Neural cell (in vitro differentiated cells): ENCODE measurements around the gene GGTLC3. TPM values are rescaled to one million over a fixed set of nuclear protein-coding genes. Genes with fewer than 3 reads are reported as not detected.
"Not testable (repeated sequence)": the region's sequence is repeated elsewhere in the genome, so short reads cannot be mapped to it uniquely, and the experiment has no call there.

Experiments
- H2AFZ ChIP-seq: fragments of 200-600, 300-800 bp; sonication (generic), shearing (Covaris generic); 2 replicates; pipeline ENCODE4 v1.6.0; 2014; ENCODE audit warnings: low read depth, mild to moderate bottlenecking, antibody characterized with exemption, low read length, moderate library complexity
- H3F3A ChIP-seq: fragments of 200-600 bp; shearing (Covaris generic); 2 replicates; pipeline ENCODE4 v1.6.1; 2016; ENCODE audit warnings: mild to moderate bottlenecking, moderate library complexity, mixed read lengths, antibody characterized with exemption, low read length; ENCODE audit not compliant: insufficient read depth, poor library complexity, severe bottlenecking
- H3K27ac ChIP-seq: fragments of 200-600, 300-800 bp; sonication (generic), shearing (Covaris generic); 2 replicates; pipeline ENCODE4 v1.5.1; 2014; ENCODE audit warnings: mild to moderate bottlenecking, low read length, moderate library complexity
- H3K27me3 ChIP-seq: fragments of 300-800, 200-600 bp; sonication (generic), shearing (Covaris generic); 2 replicates; pipeline ENCODE4 v1.6.0; 2014; ENCODE audit warnings: mild to moderate bottlenecking, low read depth, low read length, moderate library complexity; ENCODE audit not compliant: insufficient read depth
- H3K36me3 ChIP-seq: fragments of 300-800, 200-600 bp; sonication (generic), shearing (Covaris generic); 2 replicates; pipeline ENCODE4 v1.5.1; 2014; ENCODE audit warnings: mild to moderate bottlenecking, antibody characterized with exemption, low read length, moderate library complexity; ENCODE audit not compliant: insufficient read depth
- H3K4me2 ChIP-seq: fragments of 300-800, 200-600 bp; sonication (generic), shearing (Covaris generic); 2 replicates; pipeline ENCODE4 v1.6.0; 2014; ENCODE audit warnings: mild to moderate bottlenecking, low read length
- H3K4me3 ChIP-seq: fragments of 300-800, 200-600 bp; sonication (generic), shearing (Covaris generic); 2 replicates; pipeline ENCODE4 v1.5.1; 2014; ENCODE audit warnings: mild to moderate bottlenecking, low read length, moderate library complexity
- H3K79me2 ChIP-seq: fragments of 200-600 bp; shearing (Covaris generic); replicated peaks from 2 replicates; pipeline ENCODE4 v1.6.0; 2014; ENCODE audit warnings: mild to moderate bottlenecking, low read length, moderate library complexity; ENCODE audit not compliant: insufficient read depth
- H3K9ac ChIP-seq: fragments of 300-800, 200-600 bp; sonication (generic), shearing (Covaris generic); 2 replicates; pipeline ENCODE4 v1.6.1; 2016; ENCODE audit warnings: mild to moderate bottlenecking, low read length, mixed read lengths
- H3K9me2 ChIP-seq: fragments of 200-600 bp; shearing (Covaris generic); 2 replicates; pipeline ENCODE4 v1.6.1; 2016; ENCODE audit warnings: mild to moderate bottlenecking, low read length, mixed read lengths; ENCODE audit not compliant: insufficient read depth
- H3K9me3 ChIP-seq: fragments of 200-600, 300-800 bp; sonication (generic), shearing (Covaris generic); 2 replicates; pipeline ENCODE4 v1.6.1; 2016; ENCODE audit warnings: mild to moderate bottlenecking, mixed run types, low read length, moderate library complexity, mixed read lengths
- H4K20me1 ChIP-seq: fragments of 200-600 bp; shearing (Covaris generic); 2 replicates; pipeline ENCODE4 v1.6.1; 2016; ENCODE audit warnings: mild to moderate bottlenecking, mixed run types; ENCODE audit not compliant: insufficient read depth
- polyA plus RNA-seq: library from polyadenylated mRNA; depleted of rRNA; stranded (reverse); fragments of >200 nt; gene quantifications from 2 replicates; pipeline ENCODE4 v1.2.3, GENCODE V29; 2014

The GGTLC3 gene
- polyA plus RNA-seq, 1 donor from 2014 or later, result not detected

DNA sequence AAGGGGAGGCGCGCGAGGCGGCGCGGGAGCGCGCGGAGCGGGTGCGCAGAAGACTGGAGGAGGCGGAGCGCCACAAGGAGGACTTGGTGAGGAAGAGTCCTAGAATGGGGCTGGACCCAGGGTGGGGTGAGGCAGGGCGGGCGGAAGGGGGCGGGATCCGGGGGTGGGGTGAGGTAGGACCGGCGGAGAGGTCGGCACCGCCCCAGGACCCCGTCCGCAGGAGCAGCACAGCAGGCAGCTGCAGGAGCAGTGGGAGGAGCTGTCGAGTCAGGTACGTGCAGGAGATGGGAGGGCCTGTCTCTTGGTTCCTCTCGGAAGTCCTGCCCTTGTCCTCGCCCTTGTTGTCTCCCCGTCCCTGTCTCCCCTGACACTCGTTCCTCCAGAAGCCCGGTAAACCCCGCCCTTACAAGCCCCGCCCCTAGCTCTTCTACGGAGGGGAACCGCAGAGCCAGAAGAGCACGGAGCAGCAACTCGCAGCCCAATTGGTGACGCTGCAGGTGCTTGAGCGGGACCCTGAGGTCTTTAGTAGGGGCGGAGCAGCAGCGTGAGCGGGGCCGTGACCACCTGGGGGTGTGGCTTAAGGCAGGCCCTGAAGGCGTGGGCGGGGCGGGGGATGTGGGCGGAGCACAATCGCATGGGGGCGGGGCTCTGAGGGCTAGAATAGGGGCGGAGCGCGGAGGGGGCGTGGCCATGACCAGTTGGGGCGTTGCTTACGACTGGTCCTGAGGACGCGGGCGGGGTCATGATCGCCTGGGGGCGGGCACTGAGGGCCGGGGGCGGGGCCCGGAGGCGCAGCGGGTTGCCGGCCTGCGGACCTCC is 10.8 kb upstream of the GGTLC3 start:
- H3K36me3 ChIP-seq, H3F3A ChIP-seq, H3K9ac ChIP-seq, H3K9me3 ChIP-seq, H3K27ac ChIP-seq, H3K27me3 ChIP-seq, H4K20me1 ChIP-seq, H2AFZ ChIP-seq, H3K79me2 ChIP-seq, H3K4me3 ChIP-seq, H3K4me2 ChIP-seq, H3K9me2 ChIP-seq: not testable (repeated sequence)

DNA sequence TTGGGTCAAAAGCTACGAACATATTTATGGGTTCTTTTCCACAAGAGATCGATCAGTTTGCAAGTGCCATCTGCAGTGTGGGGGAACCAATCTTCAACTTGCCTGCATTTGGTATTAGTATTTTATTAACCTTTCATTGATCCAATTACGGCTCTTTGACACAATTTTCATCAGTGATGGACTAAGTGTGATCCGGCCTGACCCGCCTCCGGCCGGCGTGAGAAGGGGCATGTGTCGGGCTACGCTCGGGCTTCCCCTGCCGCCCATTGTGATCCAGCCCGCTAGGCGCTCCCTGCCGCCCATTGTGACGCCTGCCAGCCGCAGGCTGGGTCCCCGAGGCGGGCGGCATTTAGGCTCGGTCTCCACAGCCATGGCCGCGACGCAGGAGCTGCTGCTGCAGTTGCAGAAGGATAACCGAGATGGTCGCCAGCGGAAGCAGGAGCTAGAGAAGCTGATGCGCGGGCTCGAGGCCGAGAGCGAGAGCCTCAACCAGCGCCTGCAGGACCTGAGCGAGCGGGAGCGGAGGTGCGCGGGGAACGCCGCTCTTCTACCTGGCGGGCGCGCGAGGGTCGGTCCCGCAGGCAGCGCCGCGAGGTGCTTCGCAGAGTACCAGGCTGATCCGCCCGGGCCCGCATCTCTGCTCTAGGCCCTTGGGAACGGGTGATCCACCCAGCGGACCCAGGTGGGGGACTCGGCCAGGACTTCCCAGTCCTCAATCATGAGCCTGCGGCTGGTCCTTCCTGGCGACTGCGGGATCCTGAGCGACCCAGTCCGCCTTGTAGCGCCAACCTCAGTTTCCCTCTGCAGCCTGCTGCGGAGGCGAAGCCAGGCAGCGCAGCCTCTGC is 10.0 kb upstream of the GGTLC3 start, which contains the start of gene TMEM191B:
Gene TMEM191B (plus strand): TSS at position 51 of the 845 bp plus-strand sequence. CDS start 179 bp downstream, at position 230.
- not testable (repeated sequence) for H3F3A ChIP-seq, H3K9me2 ChIP-seq, H3K79me2 ChIP-seq, H3K4me2 ChIP-seq, H2AFZ ChIP-seq, H3K9ac ChIP-seq, H4K20me1 ChIP-seq, H3K36me3 ChIP-seq, H3K27ac ChIP-seq, H3K4me3 ChIP-seq, H3K9me3 ChIP-seq, H3K27me3 ChIP-seq

DNA sequence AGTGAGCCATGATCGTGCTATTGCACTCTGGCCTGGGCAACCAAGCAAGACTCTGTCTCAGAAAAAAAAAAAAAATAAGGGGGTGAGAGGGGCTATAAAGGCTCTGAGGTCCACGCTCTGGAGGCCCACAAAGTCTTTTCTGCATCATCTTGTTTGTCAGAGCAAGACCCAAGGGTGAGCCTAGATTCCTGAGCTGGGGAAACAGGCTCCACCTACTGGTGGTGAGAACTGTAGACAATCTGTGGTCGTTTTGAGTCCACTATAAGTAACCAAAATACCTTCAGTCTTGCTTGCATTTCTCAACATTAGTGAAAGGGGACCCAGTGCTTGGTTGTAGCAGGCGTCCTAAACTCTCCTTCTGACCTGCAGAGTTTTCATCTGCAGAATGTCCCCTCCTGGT is 5.4 kb upstream of the GGTLC3 start:
- not testable (repeated sequence) for H3K9me3 ChIP-seq, H3K79me2 ChIP-seq, H4K20me1 ChIP-seq, H2AFZ ChIP-seq, H3K4me3 ChIP-seq, H3K27ac ChIP-seq, H3K9me2 ChIP-seq, H3F3A ChIP-seq, H3K27me3 ChIP-seq, H3K4me2 ChIP-seq, H3K9ac ChIP-seq, H3K36me3 ChIP-seq

DNA sequence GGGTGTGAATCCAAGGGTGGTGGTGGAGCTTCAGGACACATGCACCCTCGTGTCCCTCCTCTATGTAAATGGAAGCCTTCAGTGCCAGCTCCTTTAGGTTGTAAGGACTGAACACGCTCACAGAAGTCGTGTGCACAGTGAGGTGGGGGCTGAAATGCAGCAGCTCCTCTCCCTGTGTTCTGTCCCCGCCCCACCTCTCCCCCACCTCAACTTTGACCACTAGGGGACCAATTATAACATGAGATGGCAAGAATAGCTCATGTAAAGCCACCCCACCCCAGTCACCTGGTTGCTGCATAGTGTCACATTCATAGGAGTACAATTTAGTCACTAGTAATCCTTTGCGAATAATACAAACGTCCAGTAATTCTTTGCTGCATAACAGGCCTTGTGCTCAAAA is 4.8 kb upstream of the GGTLC3 start:
- H3K36me3 ChIP-seq, H3K27ac ChIP-seq, H3F3A ChIP-seq, H3K27me3 ChIP-seq, H2AFZ ChIP-seq, H3K79me2 ChIP-seq, H4K20me1 ChIP-seq, H3K9ac ChIP-seq, H3K4me3 ChIP-seq, H3K9me3 ChIP-seq, H3K4me2 ChIP-seq, H3K9me2 ChIP-seq: not testable (repeated sequence)

DNA sequence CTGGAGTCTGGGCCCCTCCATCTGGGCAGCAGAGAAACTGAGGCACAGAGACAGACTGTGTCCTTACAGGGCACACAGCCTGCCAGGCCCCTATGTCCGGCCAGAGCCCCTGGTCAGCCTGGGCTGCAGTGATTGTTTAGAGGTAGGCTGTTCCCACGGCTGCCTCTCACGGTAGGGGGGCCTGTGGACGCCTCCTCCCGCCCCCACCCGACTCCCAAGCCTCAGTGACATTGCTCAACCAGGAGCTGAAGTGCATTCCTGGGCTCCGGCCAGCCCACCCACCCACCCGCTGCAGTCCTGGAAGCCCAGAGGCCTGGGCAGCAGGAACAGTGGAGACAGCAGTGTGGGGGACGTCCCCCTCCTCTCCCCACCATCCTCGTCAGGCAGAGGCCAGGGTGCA is 4.5 kb downstream of the GGTLC3 start:
- H3K9me3 ChIP-seq, H2AFZ ChIP-seq, H3K36me3 ChIP-seq, H3K79me2 ChIP-seq, H4K20me1 ChIP-seq, H3K9me2 ChIP-seq, H3K27ac ChIP-seq, H3F3A ChIP-seq, H3K27me3 ChIP-seq, H3K9ac ChIP-seq, H3K4me2 ChIP-seq, H3K4me3 ChIP-seq: not testable (repeated sequence)

DNA sequence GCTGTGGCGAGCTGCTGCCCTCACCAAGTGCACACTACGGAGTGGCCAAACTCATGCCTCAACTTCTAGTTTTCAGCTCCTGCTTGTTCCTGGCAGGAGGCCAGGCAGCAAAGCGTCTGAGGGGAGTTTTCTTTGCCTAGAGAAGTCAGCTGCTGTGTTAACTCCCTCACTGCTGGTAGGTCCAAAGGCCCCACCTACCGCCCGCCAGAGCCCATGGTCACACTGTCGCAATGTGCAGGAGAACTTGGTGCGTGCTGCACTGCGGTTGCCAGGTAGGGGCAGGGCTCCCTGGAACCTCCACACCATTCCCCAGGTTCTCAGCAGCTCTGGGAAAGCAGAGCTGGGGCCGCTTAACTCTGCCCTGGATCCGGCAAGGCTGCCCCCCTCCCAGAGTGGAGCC is 5.6 kb downstream of the GGTLC3 start:
- not testable (repeated sequence) for H3F3A ChIP-seq, H3K79me2 ChIP-seq, H4K20me1 ChIP-seq

DNA sequence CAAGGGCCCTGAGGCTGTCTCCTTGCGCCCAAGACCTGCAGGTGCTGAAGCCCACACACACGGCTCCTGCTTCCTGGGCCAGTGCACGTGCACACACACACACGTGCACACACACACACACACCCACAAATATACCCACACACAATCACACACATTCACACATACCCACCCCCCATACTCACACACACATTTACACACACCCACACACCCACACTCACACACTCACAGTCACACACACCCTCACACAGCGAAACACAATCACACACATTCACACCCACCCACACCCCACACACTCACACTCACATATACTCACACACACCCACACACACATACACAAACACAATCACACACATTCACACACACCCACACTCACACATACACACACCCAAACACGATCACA is 6.6 kb downstream of the GGTLC3 start:
- not testable (repeated sequence) for H3K9me3 ChIP-seq, H3K4me3 ChIP-seq, H3F3A ChIP-seq, H3K27me3 ChIP-seq, H2AFZ ChIP-seq, H3K27ac ChIP-seq, H4K20me1 ChIP-seq, H3K4me2 ChIP-seq, H3K9ac ChIP-seq, H3K9me2 ChIP-seq, H3K79me2 ChIP-seq, H3K36me3 ChIP-seq

More for the DNA sequence above, 5.6 kb downstream of the GGTLC3 start:
- not testable (repeated sequence) for H2AFZ ChIP-seq, H3K27ac ChIP-seq, H3K9me2 ChIP-seq, H3K9ac ChIP-seq, H3K4me2 ChIP-seq, H3K4me3 ChIP-seq, H3K27me3 ChIP-seq, H3K36me3 ChIP-seq, H3K9me3 ChIP-seq

DNA sequence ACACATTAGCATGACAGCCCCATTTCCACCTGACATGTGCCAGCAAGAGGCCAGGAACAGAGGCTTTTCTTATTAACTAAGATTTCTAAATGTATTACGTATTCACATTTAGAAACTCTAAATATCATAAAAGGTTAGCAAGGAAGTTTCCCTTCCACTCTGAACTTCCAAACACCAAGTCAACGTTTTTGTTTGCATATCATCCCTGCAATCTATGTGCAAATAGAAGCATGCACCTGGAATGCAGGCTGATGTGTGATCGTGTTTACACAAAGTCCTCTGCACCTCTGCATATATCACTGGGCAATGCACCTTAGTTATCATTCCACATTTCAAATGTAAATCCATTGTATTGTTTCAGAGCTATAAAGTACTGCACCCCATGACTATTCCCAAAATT is 21.7 kb downstream of the GGTLC3 start:
- H2AFZ ChIP-seq, H3K27me3 ChIP-seq, H3K36me3 ChIP-seq, H3K9me2 ChIP-seq, H4K20me1 ChIP-seq, H3K4me3 ChIP-seq, H3K9me3 ChIP-seq, H3K27ac ChIP-seq, H3K9ac ChIP-seq, H3F3A ChIP-seq, H3K4me2 ChIP-seq, H3K79me2 ChIP-seq: not testable (repeated sequence)
